Measurements from ENCODE around the gene COG4. TPM values are rescaled to one million over a fixed set of nuclear protein-coding genes. Genes with fewer than 3 reads are reported as not detected.

Gene COG4
- total and polyA plus RNA-seq, 12 donors: 28.2 to 195 (median 69.8) TPM

GRCh38 chr16:70460737-70461261 lies 62.6 kb downstream of the COG4 start:
- Histone ChIP-seq H3K4me1 (replicated peaks in 1 of 2) (no peaks in the 10 kb centered on the region), H3K36me3 (replicated peaks in 1 of 2) (peaks cover 0 to 8% of the 10 kb centered on the region in 2 donors), H3K9me3 (replicated peaks in 1 of 3) (no peaks in the 10 kb centered on the region), H3K4me3 (no peak overlapping the region), H3K27me3 (no peaks in the 10 kb centered on the region), H3K27ac (no peak overlapping the region)
- 78 to 82% (median 79%) methylated on average over 3 to 8 of the region's 8 CpGs for WGBS, 4 donors
- DNase-seq: no peak
- intact Hi-C loops (cut with DNase I): no loop called here
- TF ChIP-seq POLR2A (IDR thresholded peaks at IDR 0.05): no peak
- TF ChIP-seq CTCF (IDR thresholded peaks at IDR 0.05): no peak

- TF ChIP-seq CTCF (IDR thresholded peaks at IDR 0.05) (no peak), POLR2A (IDR thresholded peaks at IDR 0.05) (no peak)
- WGBS, 4 donors: 84 to 91% (median 86%) methylated on average over 5 of the region's 5 CpGs
- Histone ChIP-seq H3K27me3 (no peaks in the 10 kb centered on the region), H3K36me3 (replicated peaks in 1 of 2) (no peaks in the 10 kb centered on the region), H3K9me3 (replicated peaks in 1 of 3) (no peaks in the 10 kb centered on the region), H3K4me3 (no peak overlapping the region), H3K4me1 (replicated peaks in 1 of 2) (peaks cover 0 to 10% of the 10 kb centered on the region in 2 donors), H3K27ac (no peak overlapping the region)
- no peak for DNase-seq
- intact Hi-C loops (cut with DNase I): no loop called here
Observed at GRCh38 chr16:70457446-70458166, 65.7 kb downstream of the COG4 start.

GRCh38 chr16:70455910-70456309 lies 67.4 kb downstream of the COG4 start:
- Histone ChIP-seq H3K27me3 (no peaks in the 10 kb centered on the region), H3K27ac (no peak overlapping the region), H3K36me3 (replicated peaks in 1 of 2) (no peaks in the 10 kb centered on the region), H3K4me1 (replicated peaks in 1 of 2) (peaks cover 0 to 10% of the 10 kb centered on the region in 2 donors), H3K9me3 (replicated peaks in 1 of 3) (no peaks in the 10 kb centered on the region), H3K4me3 (no peak overlapping the region)
- 88 to 93% (median 91%) methylated on average over 7 of the region's 7 CpGs for WGBS, 4 donors
- no peak for DNase-seq
- no peak for TF ChIP-seq CTCF (IDR thresholded peaks at IDR 0.05)
- intact Hi-C loops (cut with DNase I): no loop called here

- DNase-seq: peak; percentile 51 to 75 (median 63)
- Histone ChIP-seq H3K9me3 (replicated peaks in 1 of 3) (no peaks in the 10 kb centered on the region), H3K36me3 (replicated peaks in 1 of 2) (no peaks in the 10 kb centered on the region), H3K27me3 (no peaks in the 10 kb centered on the region), H3K27ac (peak within 1 kb of the TSS; percentile 76 to 96 (median 88)), H3K4me3 (peak within 1 kb of the TSS; percentile 64 to 97 (median 88)), H3K4me1 (replicated peaks in 1 of 2) (peaks cover 0 to 10% of the 10 kb centered on the region in 2 donors)
- intact Hi-C loops (cut with DNase I): no loop called here
- 0 to 1% (median 0%) methylated on average over 17 to 67 of the region's 67 CpGs for WGBS, 4 donors
- no peak for TF ChIP-seq POLR2A (IDR thresholded peaks at IDR 0.05)
- no peak for TF ChIP-seq CTCF (IDR thresholded peaks at IDR 0.05)
Observed at GRCh38 chr16:70454222-70455034, 68.9 kb downstream of the COG4 start, which contains the start of gene FCSK. Gene FCSK, plus strand, starts transcription at chr16:70454595. Its CDS starts 8,596 bp downstream, at chr16:70463191.

Measured in adrenal gland (tissue), 12 donors.